Body of pancreas (tissue), 4 donors: Measurements from ENCODE around the gene ANKRD55.

Experiments used
- POLR2A ChIP-seq, 3 donors: fragments of 450-650 bp; IDR thresholded peaks; one replicate each; pipeline ENCODE4 v1.6.1; 2016; ENCODE audit warnings: antibody characterized with exemption in 3 of 3, mild to moderate bottlenecking in 2 of 3
- TF ChIP-seq, protein P1 (sequence below), 7 experiments: fragments of 450-650 bp in 4 of 7; fragments of 200-600 bp in 3 of 7; sonication (generic) in 3 of 7; IDR thresholded peaks; one replicate each; pipeline ENCODE4 v1.5.1; 2016 to 2019; ENCODE audit warnings: antibody characterized with exemption in 7 of 7

DNA sequence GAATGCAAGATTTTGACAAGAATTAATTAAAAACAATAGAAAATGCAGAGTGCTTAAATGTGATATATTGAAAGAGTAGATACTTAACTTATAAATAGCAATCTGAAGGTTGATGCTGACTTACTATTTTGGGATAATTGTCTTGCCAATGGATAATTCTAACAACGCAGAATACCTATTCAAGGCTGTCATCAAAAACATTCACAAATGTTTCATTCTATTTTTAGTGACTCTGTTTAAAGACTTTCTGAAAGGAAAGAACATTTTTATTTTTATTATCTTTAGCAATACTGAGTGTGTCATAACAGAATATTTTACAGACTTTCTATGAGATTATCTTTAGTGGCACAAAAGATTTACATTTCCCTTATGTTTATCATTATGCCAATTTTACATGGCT is 38.1 kb downstream of the ANKRD55 start:
- TF ChIP-seq, protein P1, sequence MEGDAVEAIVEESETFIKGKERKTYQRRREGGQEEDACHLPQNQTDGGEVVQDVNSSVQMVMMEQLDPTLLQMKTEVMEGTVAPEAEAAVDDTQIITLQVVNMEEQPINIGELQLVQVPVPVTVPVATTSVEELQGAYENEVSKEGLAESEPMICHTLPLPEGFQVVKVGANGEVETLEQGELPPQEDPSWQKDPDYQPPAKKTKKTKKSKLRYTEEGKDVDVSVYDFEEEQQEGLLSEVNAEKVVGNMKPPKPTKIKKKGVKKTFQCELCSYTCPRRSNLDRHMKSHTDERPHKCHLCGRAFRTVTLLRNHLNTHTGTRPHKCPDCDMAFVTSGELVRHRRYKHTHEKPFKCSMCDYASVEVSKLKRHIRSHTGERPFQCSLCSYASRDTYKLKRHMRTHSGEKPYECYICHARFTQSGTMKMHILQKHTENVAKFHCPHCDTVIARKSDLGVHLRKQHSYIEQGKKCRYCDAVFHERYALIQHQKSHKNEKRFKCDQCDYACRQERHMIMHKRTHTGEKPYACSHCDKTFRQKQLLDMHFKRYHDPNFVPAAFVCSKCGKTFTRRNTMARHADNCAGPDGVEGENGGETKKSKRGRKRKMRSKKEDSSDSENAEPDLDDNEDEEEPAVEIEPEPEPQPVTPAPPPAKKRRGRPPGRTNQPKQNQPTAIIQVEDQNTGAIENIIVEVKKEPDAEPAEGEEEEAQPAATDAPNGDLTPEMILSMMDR (IDR thresholded peaks at IDR 0.05) = no peak
- no peak for TF ChIP-seq POLR2A (IDR thresholded peaks at IDR 0.05)
